ENCODE measurements around the gene POC1B.

Gene POC1B

DNA sequence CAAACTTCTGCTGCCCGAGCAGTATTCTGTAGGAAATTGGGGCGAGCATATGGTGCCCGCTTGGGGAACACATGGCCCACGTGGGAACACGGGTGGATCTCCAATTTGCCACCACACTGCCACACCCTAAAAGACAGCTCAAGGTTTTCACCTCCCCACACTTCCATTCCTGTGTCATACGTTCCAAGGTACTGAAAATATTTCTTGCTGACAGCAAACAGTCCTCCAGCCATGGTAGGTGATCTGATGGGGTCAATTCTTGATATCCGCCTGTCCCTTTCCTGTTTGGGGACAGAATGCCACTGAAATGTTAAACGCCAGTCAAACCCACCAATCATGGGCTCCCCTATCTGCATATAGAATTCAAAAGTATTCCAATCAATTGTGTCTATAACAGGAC, 2.5 kb downstream of the POC1B start:
- no peak for TF ChIP-seq ZNF274 (IDR thresholded peaks at IDR 0.05; ENCODE audit: low read depth, low read length)
- H3K4me3 ChIP-seq (ENCODE audit: low read length) = peak overlapping the region; percentile 86; the same call in 1 of the 2 replicates

DNA sequence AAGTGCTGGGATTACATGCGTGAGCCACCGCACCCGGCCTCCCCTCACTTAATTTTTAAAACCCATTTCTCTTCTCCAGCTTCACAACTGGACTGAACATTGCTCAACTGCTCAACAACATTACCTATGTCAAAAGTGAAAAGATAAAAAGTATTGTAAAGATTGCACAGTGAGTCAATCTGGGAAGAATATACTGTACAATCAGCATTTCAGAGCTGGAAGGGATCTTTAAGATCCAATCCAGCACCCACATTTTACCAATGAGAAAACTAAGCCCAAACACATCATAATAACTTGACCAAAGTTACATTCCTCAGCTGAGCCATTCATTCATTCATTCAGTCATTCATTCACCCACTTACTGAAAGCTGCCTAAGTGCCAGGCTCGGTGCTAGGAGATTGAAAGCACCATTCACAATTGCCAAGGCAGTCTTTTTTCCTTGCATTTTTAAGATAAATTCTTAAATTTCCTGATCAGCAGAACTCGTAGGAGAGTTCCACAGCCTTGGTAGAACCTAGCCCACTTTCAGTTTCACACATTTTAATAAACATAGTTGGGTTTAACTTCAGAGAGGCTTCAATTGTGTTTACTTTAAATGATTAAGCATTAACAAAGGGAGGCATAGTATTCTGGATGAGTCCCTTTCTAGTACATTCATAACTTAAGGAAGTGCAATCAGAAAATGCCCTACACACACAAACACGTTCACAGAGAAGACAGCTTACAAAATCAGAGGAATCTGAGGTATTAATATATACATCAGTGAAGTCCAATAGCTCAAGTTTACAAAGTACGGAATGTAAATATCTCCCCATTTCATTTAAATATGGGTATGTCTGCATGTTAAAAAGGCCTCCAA, 4.3 kb downstream of the POC1B start:
- no peak for TF ChIP-seq ZNF274 (IDR thresholded peaks at IDR 0.05; ENCODE audit: low read depth, low read length)
- 0 out of 2 replicates have a peak overlapping the region, but pooled peaks have one; percentile 12 for H3K4me3 ChIP-seq (ENCODE audit: low read length)

DNA sequence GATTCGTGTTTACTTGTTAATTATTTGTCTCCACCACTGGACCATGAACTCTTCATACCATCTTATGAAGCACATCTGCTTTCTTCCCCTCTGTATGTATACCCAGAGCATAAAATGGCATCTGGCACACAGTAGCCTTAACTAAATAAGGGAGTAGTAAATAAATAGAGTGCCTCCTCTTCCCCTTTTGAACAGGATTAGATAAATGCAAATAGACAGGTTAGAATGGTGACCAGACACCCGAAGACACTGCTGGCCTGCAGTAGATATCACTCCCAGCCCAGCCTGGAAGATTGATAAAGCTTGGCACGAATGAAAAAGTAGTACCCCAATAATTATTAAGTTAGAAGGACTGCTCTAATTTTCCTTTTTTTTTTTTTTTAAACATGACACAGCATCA, 8.1 kb downstream of the POC1B start:
- no peak for TF ChIP-seq ZNF274 (IDR thresholded peaks at IDR 0.05; ENCODE audit: low read depth, low read length)
- H3K4me3 ChIP-seq (ENCODE audit: low read length) = no peak overlapping the region

DNA sequence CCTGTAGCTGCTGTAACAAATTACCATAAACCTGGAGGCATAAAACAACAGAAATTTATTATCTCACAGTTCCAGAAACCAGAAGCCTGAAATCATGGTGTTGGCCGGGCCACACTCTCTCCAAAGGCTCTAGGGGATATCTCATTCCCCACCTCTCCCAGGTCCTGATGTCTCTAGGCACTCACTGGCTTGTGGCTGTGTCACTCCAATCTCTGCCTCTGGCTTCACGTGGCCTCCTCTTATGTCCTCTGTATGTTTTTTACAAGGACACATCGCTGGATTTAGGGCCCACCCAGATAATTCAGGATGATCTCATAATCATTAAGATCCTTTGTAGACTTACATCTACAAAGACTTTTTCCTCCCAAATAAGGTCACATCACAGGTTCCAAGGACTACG, 9.2 kb downstream of the POC1B start:
- no peak overlapping the region for H3K4me3 ChIP-seq (ENCODE audit: low read length)
- no peak for TF ChIP-seq ZNF274 (IDR thresholded peaks at IDR 0.05; ENCODE audit: low read depth, low read length)

DNA sequence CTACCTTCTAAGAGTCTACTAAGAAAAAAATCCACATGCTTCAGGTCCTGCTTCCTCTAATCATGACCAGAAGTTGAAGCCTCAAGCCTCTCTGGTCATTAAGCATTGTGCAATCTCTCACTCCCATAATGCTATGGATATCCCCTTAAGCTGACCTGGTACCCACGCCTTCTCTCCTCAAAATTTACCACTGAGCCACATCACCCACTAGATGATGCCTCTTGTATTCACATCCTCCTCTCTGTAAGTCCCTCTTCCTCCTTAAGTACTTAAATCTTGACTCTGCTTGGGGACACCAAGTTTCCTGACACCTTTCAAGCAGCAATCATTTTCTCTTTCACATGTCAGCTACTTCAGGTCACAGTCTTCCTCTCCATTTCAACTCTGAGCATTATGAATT, 11.1 kb downstream of the POC1B start:
- no peak overlapping the region for H3K4me3 ChIP-seq (ENCODE audit: low read length)
- TF ChIP-seq ZNF274 (IDR thresholded peaks at IDR 0.05; ENCODE audit: low read depth, low read length) = no peak

DNA sequence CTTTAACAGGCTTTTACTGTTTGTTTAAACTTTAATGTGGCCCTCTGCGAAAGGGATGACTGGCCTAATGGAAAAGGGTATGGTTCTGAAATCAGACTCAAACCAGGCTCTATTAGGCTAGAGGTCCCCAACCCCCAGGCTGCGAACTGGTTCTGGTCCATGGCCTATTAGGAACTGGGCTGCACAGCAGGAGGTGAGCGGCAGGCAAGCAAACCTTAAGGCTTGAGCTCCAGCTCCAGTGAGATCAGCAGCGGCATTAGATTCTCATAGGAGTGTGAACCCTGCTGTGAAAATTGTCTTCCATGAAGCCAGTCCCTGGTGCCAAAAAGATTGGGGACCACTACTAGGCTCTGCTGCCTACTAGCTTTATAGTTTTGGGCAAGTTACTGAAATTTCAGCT, 12.3 kb downstream of the POC1B start:
- H3K4me3 ChIP-seq (ENCODE audit: low read length) = no peak overlapping the region
- no peak for TF ChIP-seq ZNF274 (IDR thresholded peaks at IDR 0.05; ENCODE audit: low read depth, low read length)

DNA sequence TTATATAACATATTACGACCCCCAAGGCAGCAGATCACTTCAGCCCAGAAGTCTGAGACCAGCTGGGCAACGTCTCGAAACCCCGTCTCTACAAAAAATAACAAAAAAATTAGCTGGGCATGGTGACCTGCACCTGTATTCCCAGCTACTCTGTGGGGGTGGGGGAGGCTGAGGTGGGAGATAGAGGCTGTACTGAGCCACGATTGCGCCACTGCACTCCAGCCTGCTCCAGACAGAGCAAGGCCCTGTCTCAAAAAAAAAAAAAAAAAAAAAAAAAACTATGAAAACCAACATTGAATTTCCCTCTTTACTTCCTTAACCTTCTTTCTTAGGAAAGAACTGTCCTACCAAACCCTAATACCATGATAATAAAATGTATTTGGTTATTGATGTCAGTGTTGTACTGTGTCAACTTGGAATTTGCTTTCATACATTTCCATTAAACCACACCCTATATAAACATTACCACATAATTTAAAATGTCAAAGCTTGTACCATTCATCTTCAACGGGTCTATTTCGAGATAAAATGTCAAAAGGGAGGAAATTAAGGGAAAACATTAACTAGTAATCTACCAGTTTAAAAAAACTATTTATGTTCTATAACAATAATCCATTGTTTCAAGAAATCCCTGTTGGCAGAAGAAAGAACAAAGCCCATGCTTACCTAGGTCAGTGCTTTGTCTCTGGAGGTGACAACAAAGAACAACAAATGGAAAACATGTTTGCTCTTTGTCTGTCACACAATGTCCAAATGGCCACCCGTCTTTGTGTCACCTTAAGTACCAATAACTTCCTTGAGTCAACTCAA, 18.6 kb downstream of the POC1B start:
- no peak for TF ChIP-seq ZNF274 (IDR thresholded peaks at IDR 0.05; ENCODE audit: low read depth, low read length)
- no peak overlapping the region for H3K4me3 ChIP-seq (ENCODE audit: low read length)

DNA sequence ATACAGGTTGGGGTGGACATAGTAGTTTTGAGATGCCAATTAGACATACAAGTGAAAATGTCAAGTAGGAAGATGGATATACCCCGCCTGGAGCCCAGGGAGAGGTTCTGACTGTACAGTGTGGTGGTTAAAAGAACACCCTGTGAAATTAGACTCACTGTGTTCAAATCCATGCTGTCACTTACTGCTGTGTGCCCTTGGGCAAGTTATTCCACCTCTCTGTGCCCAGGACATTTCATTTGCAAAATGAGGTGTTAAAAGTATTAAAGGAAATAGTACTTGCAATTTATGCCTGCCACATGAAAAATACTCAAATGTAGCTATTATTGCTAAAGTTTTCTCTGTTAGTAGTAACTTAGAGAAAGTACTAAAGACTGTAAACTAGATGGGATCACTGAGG, 19.8 kb downstream of the POC1B start:
- no peak for TF ChIP-seq ZNF274 (IDR thresholded peaks at IDR 0.05; ENCODE audit: low read depth, low read length)
- no peak overlapping the region for H3K4me3 ChIP-seq (ENCODE audit: low read length)

DNA sequence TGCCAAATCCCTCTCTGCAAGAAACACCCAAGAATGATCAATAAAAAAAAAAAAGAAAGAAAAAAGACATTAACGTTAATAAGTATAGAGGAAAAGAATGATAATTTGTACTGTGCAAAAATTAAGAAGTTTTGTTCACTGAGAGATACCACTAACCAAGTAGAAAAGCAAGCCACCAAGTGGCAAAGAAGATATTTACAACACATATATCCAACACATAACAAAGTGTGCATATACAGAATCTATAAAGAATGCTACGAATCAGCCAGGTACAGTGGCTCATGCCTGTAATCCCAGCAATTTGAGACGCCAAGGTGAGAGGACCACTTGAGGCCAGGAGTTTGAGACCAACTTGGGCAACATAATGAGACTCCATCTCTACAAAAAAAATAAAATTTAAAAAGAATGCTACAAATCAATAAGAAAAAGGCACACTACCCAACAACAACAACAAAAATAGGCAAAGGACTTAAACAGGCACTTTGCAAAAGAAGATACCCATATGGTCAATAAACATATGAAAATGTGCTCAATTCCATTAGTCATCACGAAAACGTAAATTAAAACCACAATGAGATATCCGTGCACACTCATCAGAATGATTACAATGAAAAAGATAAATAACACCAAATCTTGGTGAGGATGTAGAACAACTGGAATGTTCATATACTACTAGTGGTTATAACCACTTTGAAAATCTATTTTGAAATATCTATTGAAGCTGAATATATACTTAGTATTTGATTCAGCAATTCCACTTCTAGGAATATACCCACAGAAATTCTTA, 21.1 kb downstream of the POC1B start:
- no peak overlapping the region for H3K4me3 ChIP-seq (ENCODE audit: low read length)
- no peak for TF ChIP-seq ZNF274 (IDR thresholded peaks at IDR 0.05; ENCODE audit: low read depth, low read length)

DNA sequence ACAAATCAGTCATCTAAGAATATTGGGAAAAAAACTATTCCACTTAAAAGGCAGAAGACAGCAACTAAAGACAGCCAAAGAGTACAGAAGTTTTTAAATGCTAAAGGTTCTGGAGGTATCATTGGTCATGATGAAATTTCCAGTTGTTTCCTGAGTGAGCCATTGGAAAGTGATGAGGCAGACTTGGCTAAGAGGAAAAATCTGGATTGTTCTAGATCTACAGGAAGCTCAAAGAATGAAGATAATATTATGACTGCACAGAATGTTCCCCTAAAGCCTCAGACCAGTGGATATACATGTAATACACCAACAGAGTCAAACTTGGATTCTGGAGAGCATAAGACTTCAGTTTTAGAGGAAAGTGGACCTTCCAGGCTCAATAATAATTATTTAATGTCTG, 24.1 kb downstream of the POC1B start:
- no peak overlapping the region for H3K4me3 ChIP-seq (ENCODE audit: low read length)
- TF ChIP-seq ZNF274 (IDR thresholded peaks at IDR 0.05; ENCODE audit: low read depth, low read length) = no peak

DNA sequence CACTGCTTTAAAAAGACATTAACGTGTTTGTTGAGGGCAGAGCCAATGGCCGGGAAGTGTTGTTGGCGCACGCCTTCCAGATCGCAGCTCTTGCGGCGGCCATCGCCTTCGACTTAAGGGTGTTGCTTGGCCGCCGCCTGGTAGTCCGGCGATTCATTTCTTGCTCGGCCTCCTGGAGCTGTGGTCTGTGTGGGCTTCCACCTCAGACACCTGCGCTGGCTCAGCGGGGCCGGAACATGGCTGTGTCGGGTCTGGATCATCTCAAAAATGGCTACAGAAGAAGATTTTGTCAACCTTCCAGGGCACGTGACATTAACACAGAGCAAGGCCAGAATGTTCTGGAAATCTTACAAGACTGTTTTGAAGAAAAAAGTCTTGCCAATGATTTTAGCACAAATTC, 26.0 kb downstream of the POC1B start:
- no peak overlapping the region for H3K4me3 ChIP-seq (ENCODE audit: low read length)

DNA sequence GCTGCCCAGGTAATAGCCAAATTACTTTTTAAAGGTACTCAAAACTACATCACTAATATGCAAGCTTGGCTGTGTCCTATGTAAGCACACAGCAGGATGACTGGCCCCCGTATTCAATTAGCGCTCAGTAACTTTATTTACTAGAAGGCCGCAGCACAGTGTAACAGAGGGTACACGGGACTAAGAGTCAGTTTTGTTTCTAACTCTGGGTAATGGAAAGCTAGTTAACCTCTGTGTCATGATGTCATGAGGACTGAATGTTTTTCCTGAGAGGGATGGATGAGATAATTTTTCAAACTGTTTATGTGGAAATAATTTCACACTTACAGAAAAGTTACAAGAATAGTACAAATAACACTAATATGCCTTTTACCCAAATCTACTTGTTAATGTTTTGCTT, 28.4 kb downstream of the POC1B start:
- no peak for TF ChIP-seq ZNF274 (IDR thresholded peaks at IDR 0.05; ENCODE audit: low read depth, low read length)
- no peak overlapping the region for H3K4me3 ChIP-seq (ENCODE audit: low read length)

More for the DNA sequence above, 26.0 kb downstream of the POC1B start:
- TF ChIP-seq ZNF274 (IDR thresholded peaks at IDR 0.05; ENCODE audit: low read depth, low read length) = no peak

DNA sequence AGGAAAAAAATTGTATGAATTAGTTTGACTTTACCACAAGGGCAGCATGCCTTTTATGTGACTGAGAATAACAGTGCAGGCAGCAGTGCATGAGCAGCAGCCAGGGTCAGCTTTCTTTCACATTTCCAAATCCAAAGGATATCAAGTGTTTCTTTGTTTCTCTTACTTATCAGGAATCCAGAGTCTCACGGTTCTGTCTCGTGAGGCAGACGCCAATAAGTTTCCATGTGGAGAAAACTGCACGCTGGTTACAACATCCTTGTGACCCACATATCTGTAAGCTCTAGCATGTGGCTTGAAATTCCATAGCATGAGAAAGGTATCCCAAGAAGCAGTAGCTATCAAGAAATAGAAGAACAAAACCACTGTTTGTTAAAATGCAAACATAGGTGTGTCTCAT, 28.8 kb downstream of the POC1B start:
- no peak overlapping the region for H3K4me3 ChIP-seq (ENCODE audit: low read length)
- TF ChIP-seq ZNF274 (IDR thresholded peaks at IDR 0.05; ENCODE audit: low read depth, low read length) = no peak
